ENCODE data around the gene CHST9. TPM values are rescaled to one million over a fixed set of nuclear protein-coding genes. Genes with fewer than 3 reads are reported as not detected.

Gene CHST9
- total RNA-seq, 2 donors from 2014 or later, result 0.90 to 1.3 TPM

DNA sequence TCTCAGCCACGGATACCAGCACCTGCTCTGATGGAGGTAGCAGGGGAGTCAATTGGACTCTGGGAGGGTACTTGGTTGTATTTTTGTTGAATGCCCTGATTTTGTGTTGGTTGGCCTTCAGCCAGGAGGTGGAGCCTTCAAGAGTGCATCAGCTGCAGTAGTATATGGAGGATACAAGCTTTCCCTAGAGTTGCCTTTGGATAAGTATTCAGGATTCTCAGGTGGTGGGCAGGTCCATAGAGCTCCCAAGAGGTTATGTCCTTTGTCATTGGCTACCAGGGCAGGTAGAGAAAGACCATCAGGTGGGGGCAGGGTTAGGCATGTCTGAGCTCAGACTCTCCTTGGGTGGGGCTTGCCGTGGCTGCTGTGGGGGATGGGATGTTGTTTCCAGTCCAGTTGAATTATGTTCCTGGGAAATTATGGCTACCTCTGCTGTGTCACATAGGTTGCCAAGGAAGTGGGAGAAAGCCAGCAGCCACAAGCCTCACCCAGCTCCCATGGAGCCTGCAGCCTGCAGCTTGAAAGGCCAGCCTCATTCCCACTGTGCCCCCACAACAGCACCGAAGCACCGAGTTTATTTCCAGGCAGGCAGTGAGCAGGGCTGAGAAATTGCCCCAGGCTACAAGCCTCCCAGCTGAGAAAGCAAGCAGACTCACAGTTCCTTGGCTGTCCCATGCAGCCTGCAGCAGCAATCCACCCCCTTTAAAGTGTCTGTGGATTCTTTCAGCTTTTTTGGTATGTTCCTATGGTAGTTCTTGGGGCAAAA is 38.6 kb upstream of the CHST9 start:
- Histone ChIP-seq H3K9me3 (no peaks in the 10 kb centered on the region), H3K4me1 (no peaks in the 10 kb centered on the region), H3K36me3 (no peaks in the 10 kb centered on the region), H3K27me3 (no peaks in the 10 kb centered on the region), H3K4me3 (no peak overlapping the region), H3K27ac (no peak overlapping the region)
- TF ChIP-seq, protein P1, sequence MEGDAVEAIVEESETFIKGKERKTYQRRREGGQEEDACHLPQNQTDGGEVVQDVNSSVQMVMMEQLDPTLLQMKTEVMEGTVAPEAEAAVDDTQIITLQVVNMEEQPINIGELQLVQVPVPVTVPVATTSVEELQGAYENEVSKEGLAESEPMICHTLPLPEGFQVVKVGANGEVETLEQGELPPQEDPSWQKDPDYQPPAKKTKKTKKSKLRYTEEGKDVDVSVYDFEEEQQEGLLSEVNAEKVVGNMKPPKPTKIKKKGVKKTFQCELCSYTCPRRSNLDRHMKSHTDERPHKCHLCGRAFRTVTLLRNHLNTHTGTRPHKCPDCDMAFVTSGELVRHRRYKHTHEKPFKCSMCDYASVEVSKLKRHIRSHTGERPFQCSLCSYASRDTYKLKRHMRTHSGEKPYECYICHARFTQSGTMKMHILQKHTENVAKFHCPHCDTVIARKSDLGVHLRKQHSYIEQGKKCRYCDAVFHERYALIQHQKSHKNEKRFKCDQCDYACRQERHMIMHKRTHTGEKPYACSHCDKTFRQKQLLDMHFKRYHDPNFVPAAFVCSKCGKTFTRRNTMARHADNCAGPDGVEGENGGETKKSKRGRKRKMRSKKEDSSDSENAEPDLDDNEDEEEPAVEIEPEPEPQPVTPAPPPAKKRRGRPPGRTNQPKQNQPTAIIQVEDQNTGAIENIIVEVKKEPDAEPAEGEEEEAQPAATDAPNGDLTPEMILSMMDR (IDR thresholded peaks at IDR 0.05), result no peak
- no peak for DNase-seq (ENCODE audit: low spot score)

GRCh38 chr18:27214831-27215230 is 29.7 kb upstream of the CHST9 start:
- no peak for DNase-seq (ENCODE audit: low spot score)
- TF ChIP-seq, protein P1 (IDR thresholded peaks at IDR 0.05), result no peak

GRCh38 chr18:27213123-27213717 is 28.1 kb upstream of the CHST9 start:
- Histone ChIP-seq H3K9me3 (no peaks in the 10 kb centered on the region), H3K36me3 (no peaks in the 10 kb centered on the region), H3K4me1 (no peaks in the 10 kb centered on the region), H3K27ac (no peak overlapping the region), H3K4me3 (no peak overlapping the region), H3K27me3 (no peaks in the 10 kb centered on the region)
- no peak for DNase-seq (ENCODE audit: low spot score)
- TF ChIP-seq, protein P1 (IDR thresholded peaks at IDR 0.05), result no peak

More at GRCh38 chr18:27214831-27215230, 29.7 kb upstream of the CHST9 start:
- no peak overlapping the region for H3K4me3 ChIP-seq
- no peak overlapping the region for H3K27ac ChIP-seq
- no peaks in the 10 kb centered on the region for H3K36me3 ChIP-seq
- no peaks in the 10 kb centered on the region for H3K9me3 ChIP-seq
- no peaks in the 10 kb centered on the region for H3K27me3 ChIP-seq
- no peaks in the 10 kb centered on the region for H3K4me1 ChIP-seq

DNA sequence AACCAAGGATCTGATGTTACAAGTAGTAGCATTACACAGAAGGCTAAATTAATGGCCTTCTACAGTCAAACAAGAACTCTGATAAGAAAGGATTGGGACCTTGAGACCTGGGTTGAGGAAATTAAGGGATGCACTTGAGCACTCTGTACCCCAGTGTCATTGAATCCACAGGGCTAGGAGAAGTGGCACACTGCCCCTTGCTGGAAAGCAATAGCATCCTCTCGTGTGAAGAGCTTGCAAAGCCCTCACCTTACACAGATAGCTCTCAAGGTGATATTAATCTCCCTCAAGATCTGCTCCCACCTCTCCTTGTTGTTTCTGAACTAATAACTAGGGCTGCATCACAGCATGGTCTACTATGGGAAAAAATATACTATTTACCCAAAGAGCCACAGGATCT is 26.5 kb upstream of the CHST9 start:
- no peak for DNase-seq (ENCODE audit: low spot score)
- no peaks in the 10 kb centered on the region for H3K27me3 ChIP-seq
- H3K4me1 ChIP-seq, result no peaks in the 10 kb centered on the region
- H3K36me3 ChIP-seq, result no peaks in the 10 kb centered on the region
- no peaks in the 10 kb centered on the region for H3K9me3 ChIP-seq
- no peak overlapping the region for H3K27ac ChIP-seq
- no peak overlapping the region for H3K4me3 ChIP-seq
- TF ChIP-seq, protein P1 (IDR thresholded peaks at IDR 0.05), result no peak

DNA sequence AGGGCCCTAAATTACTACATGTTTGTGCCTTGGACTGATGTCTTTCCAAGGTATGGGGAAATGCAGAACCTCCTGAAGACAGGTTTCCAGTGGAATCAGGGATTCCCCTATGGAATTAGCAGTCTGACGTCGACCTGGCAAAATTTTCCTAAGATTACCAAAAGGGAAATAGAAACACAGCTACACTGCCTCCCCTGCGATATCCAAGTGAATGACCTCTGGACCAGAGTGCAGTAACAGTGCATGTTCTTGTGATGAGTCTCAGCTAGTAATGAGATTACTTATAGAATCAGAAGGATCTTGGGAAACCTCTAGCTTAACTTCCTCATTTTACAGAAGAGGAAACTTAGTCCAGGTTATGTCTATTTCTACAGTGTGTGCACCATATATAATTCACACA is 21.3 kb upstream of the CHST9 start:
- Histone ChIP-seq H3K36me3 (no peaks in the 10 kb centered on the region), H3K4me1 (no peaks in the 10 kb centered on the region), H3K27me3 (no peaks in the 10 kb centered on the region), H3K4me3 (no peak overlapping the region), H3K9me3 (no peaks in the 10 kb centered on the region), H3K27ac (no peak overlapping the region)
- no peak for DNase-seq (ENCODE audit: low spot score)
- TF ChIP-seq, protein P1 (IDR thresholded peaks at IDR 0.05), result no peak

Measured in right atrium auricular region (tissue), 2 donors.